Transverse colon (tissue), 4 donors: Measurements from ENCODE around the gene C2orf42. TPM values are rescaled to one million over a fixed set of nuclear protein-coding genes. Genes with fewer than 3 reads are reported as not detected.

Experiments used
- DNase-seq: peaks from one replicate; pipeline ENCODE4 v3.0.0-alpha.2; 2019
- H3K27ac ChIP-seq, 4 donors: fragments of 200-600 bp; sonication (generic); 2 replicates each; pipeline ENCODE4 v1.5.1; 2016 to 2018; ENCODE audit warnings: inconsistent platforms in 4 of 4
- H3K27me3 ChIP-seq: fragments of 200-600 bp; sonication (generic); 2 replicates; pipeline ENCODE4 v1.5.1; 2017; ENCODE audit warnings: inconsistent platforms
- H3K36me3 ChIP-seq, 4 donors: fragments of 200-600 bp; sonication (generic); 2 replicates each; pipeline ENCODE4 v1.5.1; 2017 to 2019; ENCODE audit warnings: inconsistent platforms in 4 of 4
- H3K4me1 ChIP-seq, 4 donors: fragments of 200-600 bp; sonication (generic); 2 replicates each; pipeline ENCODE4 v1.5.1; 2017 to 2020; ENCODE audit warnings: inconsistent platforms in 4 of 4
- H3K4me3 ChIP-seq, 4 donors: fragments of 200-600 bp; sonication (generic); 1 replicate in 1 of 4; 2 replicates in 3 of 4; pipeline versions ENCODE4 v1.5.1 to v1.6.1; 2017 to 2019; ENCODE audit warnings: inconsistent platforms in 4 of 4
- H3K9me3 ChIP-seq, 2 donors: fragments of 200-600 bp; sonication (generic); 2 replicates each; pipeline ENCODE4 v1.5.1; 2017 to 2019; ENCODE audit warnings: inconsistent platforms in 2 of 2
- CTCF ChIP-seq, 5 experiments: fragments of 200-600 bp in 3 of 5; fragments of 450-650 bp in 2 of 5; sonication (generic) in 3 of 5; IDR thresholded peaks; 1 replicate in 2 of 5; 2 replicates in 3 of 5; pipeline ENCODE4 v1.5.1; 2016 to 2017; ENCODE audit warnings: antibody characterized with exemption in 5 of 5, inconsistent platforms in 3 of 5, mild to moderate bottlenecking in 2 of 5, moderate library complexity in 1 of 5
- EP300 ChIP-seq: sonication (generic); formaldehyde crosslinking; IDR thresholded peaks from one replicate; pipeline ENCODE4 v1.6.1; 2017; ENCODE audit warnings: antibody characterized with exemption, low read depth
- POLR2A ChIP-seq: fragments of 450-650 bp; IDR thresholded peaks from one replicate; pipeline ENCODE4 v1.6.1; 2016; ENCODE audit warnings: antibody characterized with exemption, mild to moderate bottlenecking, moderate library complexity
- POLR2AphosphoS5 ChIP-seq, 3 donors: sonication (generic); formaldehyde crosslinking; IDR thresholded peaks; one replicate each; pipeline ENCODE4 v1.6.1; 2016; ENCODE audit warnings: antibody characterized with exemption in 3 of 3
- WGBS, 2 donors: methylation state at CpG; one replicate each; pipeline ENCODE4 v1.1.5; 2018; ENCODE audit warnings: low coverage in 1 of 2; 5-methylcytosine and 5-hydroxymethylcytosine counted together
- in situ Hi-C, 4 donors: fragments of 200-750 bp; cut with MboI; loops; one replicate each; pipeline versions ENCODE4 v1.15.0 to v1.15.1; 2017; ENCODE audit warnings: low sequenced_read_pairs in 3 of 4, low pct_ligation_motif_present in 1 of 4, low pct_unique_long_range_greater_than_20kb in 1 of 4
- intact Hi-C: fragments of 100-400 bp; cut with DNase I; formaldehyde crosslinking; loops from one replicate; pipeline ENCODE4 v1.15.1; 2023; ENCODE audit warnings: low total_unique reads
- total RNA-seq, 4 donors: library from RNA; depleted of rRNA; stranded (reverse); fragments of >200 nt; gene quantifications; one replicate each; pipeline ENCODE4 v1.1.0, GENCODE V29; 2016

C2orf42 gene
- total RNA-seq, 4 donors from 2014 or later: 2.2 to 14.0 (median 11.1) TPM

GRCh38 chr2:70204452-70204851 is 13.6 kb upstream of the C2orf42 start:
- peaks cover 0 to 2% (median 0%) of the 10 kb centered on the region in 4 donors for H3K36me3 ChIP-seq
- in situ Hi-C loops: no loop called here

GRCh38 chr2:70203086-70203485 is 12.3 kb upstream of the C2orf42 start:
- in situ Hi-C loops: no loop called here

More at GRCh38 chr2:70204452-70204851, 13.6 kb upstream of the C2orf42 start:
- Histone ChIP-seq H3K27ac (no peak overlapping the region), H3K27me3 (no peaks in the 10 kb centered on the region), H3K9me3 (no peaks in the 10 kb centered on the region), H3K4me3 (no peak overlapping the region), H3K4me1 (no peaks in the 10 kb centered on the region)
- no peak for DNase-seq
- intact Hi-C loops: no loop called here
- 83 to 100% methylated on average over 1 to 8 of the region's 8 CpGs for WGBS, 2 donors
- TF ChIP-seq POLR2A: no peak

GRCh38 chr2:70202236-70202806 is 11.5 kb upstream of the C2orf42 start:
- intact Hi-C loops: no loop called here
- 62 to 79% methylated on average over 3 to 9 of the region's 9 CpGs for WGBS, 2 donors
- Histone ChIP-seq H3K4me3 (no peak overlapping the region), H3K27ac (no peak overlapping the region), H3K9me3 (no peaks in the 10 kb centered on the region), H3K4me1 (no peaks in the 10 kb centered on the region), H3K36me3 (no peaks in the 10 kb centered on the region), H3K27me3 (no peaks in the 10 kb centered on the region)
- TF ChIP-seq POLR2A (no peak), POLR2AphosphoS5 (IDR thresholded peaks at IDR 0.05) (no peak), EP300 (no peak), CTCF (IDR thresholded peaks at IDR 0.05) (no peak)
- no peak for DNase-seq
- in situ Hi-C loops: no loop called here

More at GRCh38 chr2:70203086-70203485, 12.3 kb upstream of the C2orf42 start:
- no peaks in the 10 kb centered on the region for H3K9me3 ChIP-seq
- no peaks in the 10 kb centered on the region for H3K36me3 ChIP-seq
- no peaks in the 10 kb centered on the region for H3K27me3 ChIP-seq
- no peaks in the 10 kb centered on the region for H3K4me1 ChIP-seq
- no peak for DNase-seq
- WGBS, 2 donors: 68 to 76% methylated on average over 3 to 4 of the region's 5 CpGs
- H3K4me3 ChIP-seq: no peak overlapping the region
- H3K27ac ChIP-seq: no peak overlapping the region
- TF ChIP-seq EP300 (no peak), POLR2AphosphoS5 (IDR thresholded peaks at IDR 0.05) (no peak), CTCF (IDR thresholded peaks at IDR 0.05) (no peak), POLR2A (no peak)
- intact Hi-C loops: no loop called here

- H3K27me3 ChIP-seq: no peaks in the 10 kb centered on the region
- H3K9me3 ChIP-seq: no peaks in the 10 kb centered on the region
- in situ Hi-C loops: no loop called here
- no peak for DNase-seq
- no peak overlapping the region for H3K27ac ChIP-seq
- TF ChIP-seq POLR2AphosphoS5 (IDR thresholded peaks at IDR 0.05) (no peak), EP300 (no peak), POLR2A (no peak), CTCF (IDR thresholded peaks at IDR 0.05) (no peak)
- WGBS, 2 donors: 93% methylated on average over 6 of the region's 6 CpGs; no CpG with 5 or more reads in 1 of the 2 donors
- intact Hi-C loops: no loop called here
- H3K36me3 ChIP-seq: no peaks in the 10 kb centered on the region
- H3K4me1 ChIP-seq: no peaks in the 10 kb centered on the region
- no peak overlapping the region for H3K4me3 ChIP-seq
Measured at GRCh38 chr2:70201831-70202230, 11.0 kb upstream of the C2orf42 start.
